ENCODE results near the gene GRIK4. TPM values are rescaled to one million over a fixed set of nuclear protein-coding genes. Genes with fewer than 3 reads are reported as not detected.

GRIK4 gene
- total and polyA plus RNA-seq, 2 of the 4 experiments (the other 2 are of a cell fraction), result 0.18 to 0.38 TPM

DNA sequence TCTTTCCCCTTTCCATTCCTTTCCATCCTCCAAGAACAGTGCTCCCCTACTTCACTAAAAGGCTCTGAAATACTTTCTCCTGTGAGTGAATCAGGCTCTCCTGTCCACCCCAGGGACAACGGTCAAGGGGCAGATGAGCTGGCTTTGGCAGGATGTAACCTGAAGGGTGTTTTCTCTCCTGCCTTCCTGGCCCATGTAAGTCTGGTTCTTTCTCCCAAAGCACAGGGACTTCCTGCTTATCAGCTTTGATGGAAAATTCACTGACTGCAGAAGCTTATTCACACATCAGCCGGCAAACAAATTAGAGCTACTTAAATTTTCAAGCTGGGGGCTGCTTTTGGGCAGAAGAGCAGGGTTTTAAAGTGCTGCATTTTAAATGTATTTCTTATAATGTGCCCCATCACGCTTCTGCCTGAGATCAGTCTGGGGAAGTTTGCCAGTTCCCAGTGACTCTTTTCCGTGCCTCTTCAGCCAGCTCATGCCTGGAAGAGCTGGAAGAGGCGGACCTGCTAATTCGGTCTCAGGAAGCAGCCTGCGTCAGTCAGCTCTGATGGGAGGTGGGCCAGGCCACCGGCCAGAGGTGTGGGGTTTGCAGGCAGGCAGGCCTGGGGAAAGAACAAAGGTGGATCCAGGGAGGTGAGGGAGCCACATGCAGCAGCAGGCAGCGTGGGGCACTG is 372.0 kb downstream of the GRIK4 start:
- no peak overlapping the region for H2BK120ac ChIP-seq (ENCODE audit: low read depth, low read length)
- no peak overlapping the region for H4K91ac ChIP-seq (ENCODE audit: insufficient read depth, low read depth, low read length)
- H2BK15ac ChIP-seq (ENCODE audit: low read depth, low read length), result no peak overlapping the region
- peak; percentile 54 for DNase-seq
- H3K4ac ChIP-seq (ENCODE audit: low read depth, low read length), result no peak overlapping the region
- TF ChIP-seq CHD1 (IDR thresholded peaks at IDR 0.05; ENCODE audit: low read depth, low read length), result no peak
- TF ChIP-seq, protein P1, sequence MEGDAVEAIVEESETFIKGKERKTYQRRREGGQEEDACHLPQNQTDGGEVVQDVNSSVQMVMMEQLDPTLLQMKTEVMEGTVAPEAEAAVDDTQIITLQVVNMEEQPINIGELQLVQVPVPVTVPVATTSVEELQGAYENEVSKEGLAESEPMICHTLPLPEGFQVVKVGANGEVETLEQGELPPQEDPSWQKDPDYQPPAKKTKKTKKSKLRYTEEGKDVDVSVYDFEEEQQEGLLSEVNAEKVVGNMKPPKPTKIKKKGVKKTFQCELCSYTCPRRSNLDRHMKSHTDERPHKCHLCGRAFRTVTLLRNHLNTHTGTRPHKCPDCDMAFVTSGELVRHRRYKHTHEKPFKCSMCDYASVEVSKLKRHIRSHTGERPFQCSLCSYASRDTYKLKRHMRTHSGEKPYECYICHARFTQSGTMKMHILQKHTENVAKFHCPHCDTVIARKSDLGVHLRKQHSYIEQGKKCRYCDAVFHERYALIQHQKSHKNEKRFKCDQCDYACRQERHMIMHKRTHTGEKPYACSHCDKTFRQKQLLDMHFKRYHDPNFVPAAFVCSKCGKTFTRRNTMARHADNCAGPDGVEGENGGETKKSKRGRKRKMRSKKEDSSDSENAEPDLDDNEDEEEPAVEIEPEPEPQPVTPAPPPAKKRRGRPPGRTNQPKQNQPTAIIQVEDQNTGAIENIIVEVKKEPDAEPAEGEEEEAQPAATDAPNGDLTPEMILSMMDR (conservative IDR thresholded peaks at IDR 0.05; ENCODE audit: low read depth, low read length), result no peak
- no peak for TF ChIP-seq FOS (IDR thresholded peaks at IDR 0.05; ENCODE audit: low read depth, low read length)
- no peak for TF ChIP-seq CEBPB (IDR thresholded peaks at IDR 0.05; ENCODE audit: low read depth, low read length)
- TF ChIP-seq, protein P2, sequence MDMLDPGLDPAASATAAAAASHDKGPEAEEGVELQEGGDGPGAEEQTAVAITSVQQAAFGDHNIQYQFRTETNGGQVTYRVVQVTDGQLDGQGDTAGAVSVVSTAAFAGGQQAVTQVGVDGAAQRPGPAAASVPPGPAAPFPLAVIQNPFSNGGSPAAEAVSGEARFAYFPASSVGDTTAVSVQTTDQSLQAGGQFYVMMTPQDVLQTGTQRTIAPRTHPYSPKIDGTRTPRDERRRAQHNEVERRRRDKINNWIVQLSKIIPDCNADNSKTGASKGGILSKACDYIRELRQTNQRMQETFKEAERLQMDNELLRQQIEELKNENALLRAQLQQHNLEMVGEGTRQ (IDR thresholded peaks at IDR 0.05; ENCODE audit: low read depth, low read length), result no peak
- TF ChIP-seq RCOR1 (IDR thresholded peaks at IDR 0.05; ENCODE audit: insufficient replicate concordance, low read length), result no peak
- TF ChIP-seq SMC3 (IDR thresholded peaks at IDR 0.05; ENCODE audit: low read depth, low read length), result no peak
- TF ChIP-seq RFX5 (IDR thresholded peaks at IDR 0.05; ENCODE audit: low read depth, low read length), result no peak
- no peak for TF ChIP-seq POLR2A (IDR thresholded peaks at IDR 0.05; ENCODE audit: low read depth, low read length)
- TF ChIP-seq BHLHE40 (IDR thresholded peaks at IDR 0.05; ENCODE audit: low read depth, low read length), result no peak
- TF ChIP-seq MXI1 (IDR thresholded peaks at IDR 0.05; ENCODE audit: borderline replicate concordance, low read depth, low read length), result no peak
- TF ChIP-seq MAZ (IDR thresholded peaks at IDR 0.05; ENCODE audit: borderline replicate concordance, low read depth, low read length), result no peak
- no peak for TF ChIP-seq ELK1 (IDR thresholded peaks at IDR 0.05; ENCODE audit: borderline replicate concordance, low read depth, low read length)
- no peak for TF ChIP-seq RAD21 (IDR thresholded peaks at IDR 0.05; ENCODE audit: low read length)
- TF ChIP-seq MAFK (IDR thresholded peaks at IDR 0.05; ENCODE audit: low read depth, low read length), result no peak
- H4K8ac ChIP-seq (ENCODE audit: low read depth in 2 of 2, low read length in 2 of 2), result no peak overlapping the region
- no peak overlapping the region for H3K23ac ChIP-seq (ENCODE audit: low read depth, low read length)
- no peak overlapping the region for H2AFZ ChIP-seq (replicated peaks; ENCODE audit: low read length, poor library complexity)
- no peaks in the 10 kb centered on the region for H3K36me3 ChIP-seq (ENCODE audit: control insufficient read depth, insufficient read depth, low read length)
- no peak overlapping the region for H3K4me2 ChIP-seq (ENCODE audit: low read depth, low read length)
- H3K4me1 ChIP-seq (ENCODE audit: control insufficient read depth, insufficient read depth, low read length), result no peaks in the 10 kb centered on the region
- H3K56ac ChIP-seq (ENCODE audit: extremely low read depth, insufficient read depth, low read length), result no peak overlapping the region
- H2BK20ac ChIP-seq (ENCODE audit: low read depth, low read length), result no peak overlapping the region
- no CpG with 5 or more reads among the region's 9 CpGs for WGBS, 2 experiments (ENCODE audit: extremely low coverage in 2 of 2, insufficient read length in 1 of 2)
- H4K20me1 ChIP-seq (ENCODE audit: insufficient read depth, low read length), result no peaks in the 10 kb centered on the region
- no peak overlapping the region for H3K18ac ChIP-seq (ENCODE audit: low read depth, low read length)
- no peaks in the 10 kb centered on the region for H3K9me1 ChIP-seq (ENCODE audit: insufficient read depth, low read length)
- POLR2A ChIA-PET (ENCODE audit: unreplicated experiment), result no interaction called here
- BruUV-seq (replicated peaks), result no TSS peak
- H3K27me3 ChIP-seq (ENCODE audit: control insufficient read depth, insufficient read depth, low read length), result peaks cover 20% of the 10 kb centered on the region
- H3K79me1 ChIP-seq (ENCODE audit: low read depth in 1 of 2, low read length in 2 of 2), result no peaks in the 10 kb centered on the region
- H2AK5ac ChIP-seq (ENCODE audit: low read depth, low read length), result no peak overlapping the region
- CTCF ChIA-PET, result interaction anchor here (0.6 kb wide), 1 partner anchor 183 kb away, joined by 4 read pairs; no protein-coding TSS in a partner anchor
- no peak overlapping the region for H4K5ac ChIP-seq (ENCODE audit: low read depth, low read length)
- dilution Hi-C loops (cut with HindIII; ENCODE audit: low sequenced_read_pairs, unreplicated experiment) (no loop called here), in situ Hi-C loops (cut with MboI; ENCODE audit: low sequenced_read_pairs) (no loop called here), intact Hi-C loops (cut with micrococcal nuclease) (no loop called here)
- no peak overlapping the region for H3K27ac ChIP-seq (ENCODE audit: insufficient read depth, low read length)
- no peak overlapping the region for H2BK5ac ChIP-seq (ENCODE audit: low read depth, low read length, poor library complexity, severe bottlenecking)
- no peak overlapping the region for H3K9ac ChIP-seq (ENCODE audit: low read depth, low read length)
- H3K9me3 ChIP-seq (ENCODE audit: control insufficient read depth, insufficient read depth, low read length), result no peaks in the 10 kb centered on the region
- H2AK9ac ChIP-seq (replicated peaks; ENCODE audit: low read depth, low read length, poor library complexity), result peak overlapping the region; percentile 1
- ATAC-seq (ENCODE audit: low read depth), result peak; percentile 59
- no peak overlapping the region for H3K4me3 ChIP-seq (ENCODE audit: insufficient read depth, low read depth, low read length)
- no peak overlapping the region for H3K14ac ChIP-seq (replicated peaks; ENCODE audit: low read depth, low read length)
